ENCODE results near the gene ADGRV1. TPM values are rescaled to one million over a fixed set of nuclear protein-coding genes. Genes with fewer than 3 reads are reported as not detected.
A peak's percentile ranks its signal among the peaks of the same experiment; 100 is the strongest.

The ADGRV1 gene
- total and polyA plus RNA-seq, 12 donors, result 0.03 to 1.4 (median 0.44) TPM; not detected in 6

DNA sequence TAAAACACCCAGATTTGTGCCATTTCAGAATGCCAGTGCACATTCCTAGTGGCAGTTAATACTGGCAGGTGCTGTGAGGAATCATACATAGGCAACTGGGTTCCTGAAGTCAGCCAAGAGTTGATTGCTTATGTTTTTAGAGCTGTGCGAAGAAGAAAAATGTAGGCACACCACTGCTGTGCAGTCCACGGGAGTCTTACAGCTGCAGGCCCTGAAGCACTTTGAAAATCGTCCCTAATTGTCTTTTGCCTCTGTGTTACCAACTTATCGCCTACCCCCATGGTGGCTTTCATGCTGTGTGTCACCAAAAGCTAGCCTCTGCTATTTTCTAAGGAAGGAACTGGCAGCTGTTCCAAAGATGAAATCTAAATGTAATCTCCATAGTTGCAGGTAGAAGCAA is 560.6 kb downstream of the ADGRV1 start:
- WGBS, 2 donors, result 87 to 91% methylated on average over 4 of the region's 4 CpGs
- H3K4me3 ChIP-seq, result no peak overlapping the region
- ATAC-seq, result no peak
- TF ChIP-seq, protein P1, sequence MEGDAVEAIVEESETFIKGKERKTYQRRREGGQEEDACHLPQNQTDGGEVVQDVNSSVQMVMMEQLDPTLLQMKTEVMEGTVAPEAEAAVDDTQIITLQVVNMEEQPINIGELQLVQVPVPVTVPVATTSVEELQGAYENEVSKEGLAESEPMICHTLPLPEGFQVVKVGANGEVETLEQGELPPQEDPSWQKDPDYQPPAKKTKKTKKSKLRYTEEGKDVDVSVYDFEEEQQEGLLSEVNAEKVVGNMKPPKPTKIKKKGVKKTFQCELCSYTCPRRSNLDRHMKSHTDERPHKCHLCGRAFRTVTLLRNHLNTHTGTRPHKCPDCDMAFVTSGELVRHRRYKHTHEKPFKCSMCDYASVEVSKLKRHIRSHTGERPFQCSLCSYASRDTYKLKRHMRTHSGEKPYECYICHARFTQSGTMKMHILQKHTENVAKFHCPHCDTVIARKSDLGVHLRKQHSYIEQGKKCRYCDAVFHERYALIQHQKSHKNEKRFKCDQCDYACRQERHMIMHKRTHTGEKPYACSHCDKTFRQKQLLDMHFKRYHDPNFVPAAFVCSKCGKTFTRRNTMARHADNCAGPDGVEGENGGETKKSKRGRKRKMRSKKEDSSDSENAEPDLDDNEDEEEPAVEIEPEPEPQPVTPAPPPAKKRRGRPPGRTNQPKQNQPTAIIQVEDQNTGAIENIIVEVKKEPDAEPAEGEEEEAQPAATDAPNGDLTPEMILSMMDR (IDR thresholded peaks at IDR 0.05), result no peak
- H3K9me3 ChIP-seq, result no peaks in the 10 kb centered on the region
- H3K27ac ChIP-seq, result peak overlapping the region in 6 of 10 donors; percentile 14 to 86 (median 42)
- intact Hi-C loops (cut with DNase I), result loop anchor here in 2 of 10 donors (10.0 kb wide), 2 partner anchors 46 to 56 kb away; no protein-coding TSS in a partner anchor
- no peaks in the 10 kb centered on the region for H3K36me3 ChIP-seq
- H3K27me3 ChIP-seq, result no peaks in the 10 kb centered on the region
- no peak for DNase-seq
- H3K4me1 ChIP-seq, result peaks cover 9 to 69% (median 30%) of the 10 kb centered on the region in 9 donors

DNA sequence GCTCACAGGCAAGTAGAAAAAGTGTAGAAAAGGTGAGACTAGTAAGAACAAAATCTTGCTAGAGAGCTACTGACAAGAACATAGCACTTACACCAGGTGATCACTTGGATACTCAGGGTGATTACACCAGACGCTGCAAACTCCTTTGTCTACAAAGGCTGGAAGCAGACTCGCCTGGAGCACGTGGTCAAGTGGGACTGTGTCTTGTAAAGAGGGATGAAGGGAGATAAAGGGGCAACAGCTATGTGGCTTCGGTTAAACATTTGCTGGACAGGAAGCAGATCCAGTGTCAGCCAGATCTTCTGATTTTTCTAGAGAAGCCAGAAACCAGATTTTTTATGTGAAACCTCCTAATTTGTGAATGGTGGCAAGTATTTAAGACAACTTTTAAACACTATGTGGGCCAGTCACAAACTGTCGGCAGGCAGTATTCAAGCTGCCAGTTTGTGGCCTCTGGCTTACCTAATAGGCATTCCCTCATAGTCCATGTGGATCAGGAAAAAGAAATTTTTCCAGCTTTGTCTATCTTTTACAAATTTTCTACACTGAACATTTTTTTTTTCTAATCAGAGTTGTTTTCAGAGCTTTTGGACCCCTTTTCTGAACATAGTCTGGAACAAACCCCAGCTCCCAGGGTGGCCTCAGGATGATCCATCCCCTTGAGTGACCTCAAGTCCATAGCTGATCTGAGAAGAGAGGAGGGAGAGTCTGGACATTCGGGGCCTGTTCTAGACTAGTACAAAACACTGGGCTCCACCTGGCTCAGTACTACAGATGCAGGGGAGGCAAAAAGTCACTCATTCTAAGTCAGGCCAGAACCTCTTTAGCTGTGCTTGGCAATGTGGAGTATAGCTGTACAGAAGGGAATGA is 561.6 kb downstream of the ADGRV1 start:
- WGBS, 2 donors, result 50 to 56% methylated on average over 6 of the region's 6 CpGs
- H3K27ac ChIP-seq, result peak overlapping the region in 9 of 10 donors; percentile 39 to 86 (median 52)
- H3K27me3 ChIP-seq, result no peaks in the 10 kb centered on the region
- H3K9me3 ChIP-seq, result no peaks in the 10 kb centered on the region
- no peaks in the 10 kb centered on the region for H3K36me3 ChIP-seq
- intact Hi-C loops (cut with DNase I), result loop anchor here in 3 of 10 donors (10.0 kb wide), 3 partner anchors 45 to 95 kb away; no protein-coding TSS in a partner anchor
- TF ChIP-seq, protein P1 (IDR thresholded peaks at IDR 0.05), result no peak
- H3K4me3 ChIP-seq, result no peak overlapping the region
- DNase-seq, result no peak
- H3K4me1 ChIP-seq, result peaks cover 6 to 69% (median 25%) of the 10 kb centered on the region in 9 donors
- ATAC-seq, result peak; percentile 44 to 92 (median 68)

GRCh38 chr5:91121347-91121993 is 562.9 kb downstream of the ADGRV1 start:
- no peak overlapping the region for H3K4me3 ChIP-seq
- DNase-seq, result no peak
- TF ChIP-seq, protein P1 (IDR thresholded peaks at IDR 0.05), result no peak
- intact Hi-C loops (cut with DNase I), result loop anchor here in 1 of 10 donors (10.0 kb wide), 1 partner anchor 93 kb away; no protein-coding TSS in a partner anchor
- H3K36me3 ChIP-seq, result no peaks in the 10 kb centered on the region
- no peaks in the 10 kb centered on the region for H3K27me3 ChIP-seq
- peak overlapping the region in 9 of 10 donors; percentile 39 to 86 (median 52) for H3K27ac ChIP-seq
- WGBS, 2 donors, result 86 to 91% methylated on average over 7 of the region's 7 CpGs
- H3K9me3 ChIP-seq, result no peaks in the 10 kb centered on the region
- peaks cover 9 to 81% (median 31%) of the 10 kb centered on the region in 9 donors for H3K4me1 ChIP-seq
- ATAC-seq, result peak in 5 of 8 donors; percentile 3 to 51 (median 13)

- WGBS, 2 donors, result 62 to 83% methylated on average over 2 of the region's 2 CpGs
- peak in 2 of 8 donors; percentile 33 to 40 for ATAC-seq
- intact Hi-C loops (cut with DNase I), result loop anchor here in 1 of 10 donors (10.0 kb wide), 1 partner anchor 92 kb away; no protein-coding TSS in a partner anchor
- no peaks in the 10 kb centered on the region for H3K27me3 ChIP-seq
- H3K27ac ChIP-seq, result peak overlapping the region in 9 of 10 donors; percentile 30 to 86 (median 52)
- TF ChIP-seq, protein P1 (IDR thresholded peaks at IDR 0.05), result no peak
- DNase-seq, result no peak
- no peak overlapping the region for H3K4me3 ChIP-seq
- H3K9me3 ChIP-seq, result no peaks in the 10 kb centered on the region
- H3K36me3 ChIP-seq, result no peaks in the 10 kb centered on the region
- H3K4me1 ChIP-seq, result peaks cover 9 to 93% (median 42%) of the 10 kb centered on the region in 9 donors
Observed at GRCh38 chr5:91122651-91123050, 564.1 kb downstream of the ADGRV1 start.

Data from heart right ventricle (tissue), 16 donors.